ENCODE data around the gene EIF5AL1.
"Not testable (repeated sequence)": the region's sequence is repeated elsewhere in the genome, so short reads cannot be mapped to it uniquely, and the experiment has no call there.

EIF5AL1 gene

GRCh38 chr10:79488336-79488735, 24.0 kb upstream of the EIF5AL1 start:
- no peak for DNase-seq

DNA sequence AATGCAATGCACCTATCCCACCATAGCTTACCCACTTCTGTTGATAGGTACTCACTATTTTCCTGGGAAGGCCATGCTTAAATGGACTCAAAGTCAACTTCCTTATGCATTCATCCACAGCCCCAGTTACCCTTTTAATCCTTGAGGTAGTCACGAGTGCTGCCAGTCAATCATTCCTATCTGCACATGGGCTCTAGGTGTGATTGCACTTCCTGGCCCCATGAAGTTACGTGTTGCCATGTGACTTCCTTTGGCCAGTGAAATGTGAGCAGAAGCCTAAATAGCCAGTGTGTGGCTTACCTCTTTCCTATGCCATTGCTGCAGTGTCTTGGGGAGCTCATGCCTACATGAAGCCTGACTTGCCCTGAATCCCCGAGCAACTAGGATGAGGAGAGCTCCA, 23.5 kb upstream of the EIF5AL1 start:
- DNase-seq = no peak

GRCh38 chr10:79490400-79491142, 21.8 kb upstream of the EIF5AL1 start:
- no peak for DNase-seq

DNA sequence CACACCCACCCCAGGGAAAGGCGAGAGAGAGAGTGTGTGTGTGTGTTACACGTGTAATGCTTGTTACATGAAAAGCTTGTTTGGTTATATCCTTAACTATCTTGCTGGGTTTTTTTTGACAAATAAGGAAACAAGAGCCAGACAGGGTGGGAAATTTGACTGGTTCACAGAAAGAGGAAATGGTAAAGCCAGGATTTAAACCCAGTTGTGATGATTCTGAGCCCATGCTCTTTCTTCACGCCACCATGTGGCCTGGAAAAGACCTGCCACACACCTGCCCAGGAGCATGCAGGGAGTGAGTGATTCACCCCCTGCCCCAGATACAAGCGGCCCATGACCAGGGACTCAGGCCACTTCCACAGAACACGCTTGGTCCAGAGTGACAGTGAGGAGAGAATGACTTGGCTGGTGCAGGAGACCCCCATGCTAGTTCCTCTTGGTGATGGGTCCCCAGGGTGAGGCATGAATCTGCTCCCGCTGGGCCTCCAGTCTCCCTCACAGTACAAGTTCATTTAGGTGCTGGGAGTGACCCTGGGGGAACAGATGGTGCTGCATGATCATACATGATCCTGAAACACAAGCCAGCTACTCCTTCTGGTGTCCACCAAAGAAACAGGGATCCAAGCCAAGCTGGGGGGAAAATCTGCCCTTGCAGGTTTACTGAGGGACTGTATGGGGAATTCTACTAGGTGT, 21.0 kb upstream of the EIF5AL1 start:
- DNase-seq = no peak

GRCh38 chr10:79492256-79492655, 20.1 kb upstream of the EIF5AL1 start:
- DNase-seq = no peak

- DNase-seq = no peak
Measured at GRCh38 chr10:79492839-79493238, 19.5 kb upstream of the EIF5AL1 start.

- no peak for DNase-seq
Measured at GRCh38 chr10:79493806-79494205, 18.5 kb upstream of the EIF5AL1 start.

DNA sequence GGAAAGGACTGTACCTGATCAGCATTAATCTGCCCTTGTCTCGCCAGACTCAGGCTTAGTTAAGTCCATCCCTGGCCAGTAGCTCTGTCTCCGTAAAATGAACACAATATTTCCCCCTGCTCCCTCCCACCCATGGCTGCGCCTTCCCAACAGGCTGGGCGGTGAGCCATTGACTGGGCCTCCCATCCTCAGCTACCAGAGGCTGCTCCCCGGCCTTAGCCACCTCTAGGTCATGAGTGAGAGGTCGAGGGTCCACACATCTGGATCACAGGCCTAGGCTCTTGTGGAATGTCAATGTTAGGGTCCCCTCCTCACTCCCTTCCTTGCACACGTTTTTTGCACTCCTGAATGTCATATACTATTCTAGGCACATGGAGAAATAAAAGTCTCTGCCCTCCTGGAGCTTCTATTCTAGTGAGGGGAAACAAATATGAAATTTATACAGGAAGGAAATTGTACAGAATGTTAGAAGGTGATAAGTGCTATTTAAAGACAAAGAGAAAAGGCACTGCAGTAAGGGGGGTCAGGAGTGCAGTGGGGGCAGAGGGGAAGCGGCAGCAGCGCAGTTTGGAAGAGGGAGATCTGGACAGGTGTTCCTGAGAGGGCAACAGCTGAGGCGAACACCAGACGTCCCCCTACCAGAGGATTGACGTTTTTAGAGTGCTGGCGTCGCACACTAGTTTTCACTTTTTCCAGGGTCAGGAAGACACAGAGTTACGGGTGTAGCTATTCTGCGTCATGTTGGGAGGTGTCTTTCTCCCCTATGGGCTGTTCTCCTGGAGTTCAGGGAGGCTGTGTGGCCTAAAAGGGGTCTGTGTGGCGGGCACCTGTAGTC, 17.2 kb upstream of the EIF5AL1 start:
- no peak for DNase-seq

DNA sequence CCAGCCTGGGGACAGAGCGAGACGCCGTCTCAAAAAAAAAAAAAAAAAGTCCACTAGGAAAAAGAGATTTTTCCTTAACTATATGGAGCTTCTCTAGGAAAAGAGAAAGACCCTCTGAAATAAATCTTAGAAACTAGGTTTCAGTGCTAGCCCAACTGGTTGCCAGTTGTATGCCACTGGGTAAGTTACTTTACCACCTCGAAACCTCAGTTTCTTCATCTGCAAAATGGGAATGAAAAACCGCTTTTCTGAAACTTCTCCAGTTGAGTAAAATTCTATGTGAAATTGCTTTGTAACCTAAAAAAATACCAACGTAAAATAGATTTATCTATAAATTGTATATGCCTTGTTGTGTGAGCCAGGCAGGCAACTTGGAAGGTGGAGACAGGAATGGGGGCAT, 16.5 kb upstream of the EIF5AL1 start:
- DNase-seq = no peak

DNA sequence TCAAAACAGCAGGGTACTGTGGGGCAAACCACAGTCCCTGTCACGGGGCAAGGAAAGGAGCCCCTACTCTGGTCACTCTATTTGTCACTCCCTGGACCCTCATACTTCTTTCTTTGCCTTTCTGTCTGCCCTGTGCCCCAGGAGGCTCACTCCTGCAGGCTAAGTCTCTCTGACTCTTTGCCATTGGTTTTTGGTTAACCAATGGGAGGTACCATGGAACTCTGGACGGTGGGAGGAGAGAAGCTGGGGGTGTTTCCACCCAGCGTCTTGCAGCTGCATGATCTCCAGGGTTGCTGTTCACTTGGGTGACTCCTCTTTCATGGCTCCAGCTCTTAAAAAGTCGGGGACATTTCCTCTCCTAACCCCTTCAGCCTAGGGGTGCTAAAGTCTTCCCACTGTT, 15.4 kb upstream of the EIF5AL1 start:
- no peak for DNase-seq

DNA sequence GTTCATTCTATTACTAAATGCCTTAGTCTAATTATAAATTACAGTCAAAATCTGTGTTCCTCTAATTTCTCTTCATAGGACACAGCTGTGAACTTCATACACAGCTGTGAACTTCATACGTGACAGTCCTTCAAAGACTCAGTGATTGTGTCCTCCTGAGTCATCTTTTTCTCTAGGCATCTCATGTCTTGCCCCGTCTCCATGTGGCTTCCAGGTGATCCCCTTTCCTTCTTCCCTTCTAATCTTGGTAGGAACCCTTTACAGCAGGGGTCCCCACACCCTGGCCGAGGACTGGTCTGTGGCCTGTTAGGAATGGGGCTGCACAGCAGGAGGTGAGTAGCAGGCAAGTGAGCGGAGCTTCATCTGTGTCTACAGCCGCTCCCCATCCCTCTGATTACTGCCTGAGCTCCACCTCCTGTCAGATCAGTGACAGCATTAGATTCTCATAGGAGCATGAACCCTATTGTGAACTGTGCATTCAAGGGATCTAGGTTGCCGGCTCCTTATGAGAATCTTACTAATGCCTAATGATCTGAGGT, 14.0 kb upstream of the EIF5AL1 start:
- no peak for DNase-seq

DNA sequence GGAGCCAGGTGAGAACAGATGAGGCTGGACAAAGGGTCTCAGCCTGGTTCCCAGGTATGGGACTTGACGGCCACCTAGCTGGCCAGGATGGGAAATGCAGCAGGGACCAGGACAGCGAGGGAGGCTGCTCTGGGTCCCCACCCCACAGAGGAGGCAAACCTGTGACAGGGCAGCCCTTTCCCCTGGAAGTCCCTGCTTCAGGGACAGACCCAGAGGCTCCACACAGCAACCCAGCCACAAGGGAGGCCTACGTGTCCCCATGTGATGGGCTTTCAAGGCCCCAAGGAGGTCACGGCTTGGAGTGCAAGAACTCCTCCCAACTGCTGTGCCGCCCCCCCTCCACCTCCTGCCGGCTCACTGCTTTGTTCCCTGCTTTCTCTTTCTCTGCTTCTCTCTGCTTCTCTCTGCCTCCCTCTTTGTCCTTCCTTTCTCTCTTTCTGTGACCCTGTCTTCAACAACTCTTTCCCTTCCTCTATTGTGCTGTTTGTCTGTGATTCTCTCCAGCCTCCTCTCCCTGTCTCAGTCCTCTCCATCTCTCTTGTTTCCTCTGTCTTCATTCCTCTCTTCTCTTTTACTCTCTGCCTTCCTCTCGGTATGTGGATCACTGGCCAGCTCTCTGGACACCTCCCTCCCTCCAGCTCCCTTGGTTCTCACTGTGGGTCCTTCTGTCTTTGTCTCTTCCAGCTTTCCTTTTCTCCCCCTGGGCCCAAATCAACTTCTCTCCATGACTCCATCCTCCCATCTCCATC, 9.6 kb upstream of the EIF5AL1 start:
- no peak for DNase-seq

DNA sequence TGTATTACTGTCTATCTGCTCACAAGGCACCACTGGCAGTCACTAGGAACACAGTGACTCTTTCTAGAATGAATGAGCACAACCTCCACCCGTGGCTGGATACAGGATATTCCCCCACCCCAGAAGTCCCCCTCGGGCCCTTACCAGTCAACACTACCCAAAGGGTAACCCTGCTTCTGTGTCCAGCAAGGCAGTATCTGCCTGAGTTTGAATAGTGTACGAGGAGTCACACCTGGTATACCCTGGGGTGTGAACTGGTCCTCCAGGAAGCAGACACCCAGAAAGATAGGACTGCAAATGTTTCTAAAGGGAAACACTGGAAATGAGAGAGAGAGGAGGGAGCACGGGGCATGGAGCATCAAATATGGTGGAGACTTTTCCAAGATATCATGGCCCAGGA, 8.5 kb upstream of the EIF5AL1 start:
- DNase-seq = not testable (repeated sequence)

DNA sequence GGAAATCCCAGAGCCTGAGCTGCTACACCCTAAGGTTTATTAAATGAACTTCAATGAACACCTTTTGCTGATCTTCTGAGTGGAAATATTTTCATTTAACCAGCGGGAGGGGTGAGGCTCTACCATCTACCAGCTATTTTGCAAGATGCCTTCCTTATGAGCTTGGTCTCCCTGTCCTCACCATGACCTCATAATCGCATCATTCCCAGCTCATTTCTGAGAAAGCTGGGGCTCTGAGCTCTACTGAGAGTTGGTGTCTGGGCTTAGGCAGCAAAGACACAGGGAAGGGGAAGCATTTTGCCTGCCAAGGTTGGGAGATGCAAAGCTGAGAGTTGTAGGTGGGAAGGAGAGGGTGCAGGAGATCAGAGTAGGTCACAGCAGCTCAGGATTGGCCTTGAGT, 7.8 kb upstream of the EIF5AL1 start:
- DNase-seq = not testable (repeated sequence)

DNA sequence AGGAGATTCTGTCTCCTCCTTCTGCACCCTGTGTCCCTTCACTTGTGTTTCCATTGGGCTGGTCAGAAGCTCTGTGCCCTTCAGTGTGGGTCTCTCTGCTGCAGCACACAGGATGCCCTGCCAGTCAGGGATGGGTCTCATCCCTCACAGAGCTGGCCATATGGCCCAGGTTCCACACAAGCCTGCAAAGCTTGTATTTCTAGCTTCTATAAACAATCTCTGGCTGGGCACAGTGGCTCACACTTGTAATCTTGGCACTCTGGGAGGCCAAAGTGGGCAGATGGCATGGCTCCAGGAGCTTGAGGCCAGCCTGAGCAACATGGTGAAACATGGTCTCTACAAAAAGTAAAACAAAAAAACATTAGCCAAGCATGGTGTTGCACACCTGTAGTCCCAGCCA, 7.0 kb upstream of the EIF5AL1 start:
- DNase-seq = not testable (repeated sequence)

DNA sequence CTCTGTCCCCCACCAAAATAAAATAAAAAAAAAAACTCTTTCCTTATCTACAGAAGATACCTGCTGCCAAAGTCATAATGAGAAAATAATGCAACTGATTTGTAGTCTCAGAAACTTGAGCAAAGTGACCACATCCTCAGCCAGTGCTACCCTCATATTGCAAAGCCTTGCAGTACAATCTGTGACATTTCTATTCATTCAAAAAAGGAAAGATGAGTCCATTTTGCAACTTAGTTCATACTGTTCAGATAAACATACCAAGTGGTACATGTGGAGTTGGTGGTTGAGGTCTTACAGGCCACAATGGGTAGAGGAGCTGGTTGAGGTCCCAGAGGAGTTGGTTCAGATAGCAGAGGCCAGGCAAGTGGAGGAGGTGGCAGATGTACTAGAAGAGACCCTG, 6.5 kb upstream of the EIF5AL1 start:
- DNase-seq = no peak

GRCh38 chr10:79507440-79508167, 4.7 kb upstream of the EIF5AL1 start:
- DNase-seq = no peak

DNA sequence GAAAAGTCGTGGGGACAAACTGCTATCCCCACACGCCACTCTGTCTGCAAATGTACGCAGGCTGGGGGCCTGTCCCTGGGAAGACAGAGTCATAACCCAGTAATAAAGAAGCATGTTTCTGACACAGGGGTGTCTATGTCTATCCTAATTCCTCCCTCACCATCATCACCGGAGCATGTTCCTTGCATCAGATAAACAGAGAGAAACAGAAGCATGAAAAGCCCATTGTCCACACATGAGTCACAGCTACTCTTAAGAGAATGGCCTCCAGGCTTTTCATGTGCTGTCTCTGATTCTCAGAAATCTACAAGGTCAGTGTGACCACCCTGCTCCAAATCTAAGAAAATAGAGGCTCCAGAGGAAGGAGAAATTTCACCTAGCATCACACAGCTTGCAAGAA, 4.1 kb upstream of the EIF5AL1 start:
- DNase-seq = not testable (repeated sequence)

DNA sequence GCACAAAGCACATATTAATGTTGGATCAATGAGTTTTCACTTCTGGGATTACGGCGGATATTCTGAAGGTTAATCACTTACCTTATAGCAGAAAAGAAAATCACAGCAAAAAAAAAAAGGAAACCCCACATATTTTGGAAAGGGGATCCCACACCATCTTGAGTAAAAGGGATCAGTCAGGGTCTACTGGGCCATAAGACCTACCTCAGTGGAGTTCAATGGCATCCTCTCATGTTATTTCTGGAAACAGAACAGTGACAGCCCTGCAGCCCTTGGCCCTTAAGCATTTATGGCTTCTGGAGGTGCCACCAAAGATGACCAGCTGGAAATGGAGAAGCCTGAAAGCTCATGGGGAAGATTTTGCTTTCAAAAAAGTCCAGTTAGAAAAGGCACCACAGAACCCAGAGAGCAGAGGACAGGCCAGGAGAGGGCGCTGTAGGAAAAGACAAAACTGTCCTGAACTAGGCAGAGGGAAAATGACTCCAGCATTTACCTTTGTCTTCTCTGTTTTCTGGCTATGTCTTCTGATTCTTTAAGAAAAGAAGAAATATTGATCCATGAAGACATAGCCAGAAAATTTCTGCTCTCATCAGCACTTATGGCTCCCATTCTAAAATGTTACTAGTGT, 2.9 kb upstream of the EIF5AL1 start:
- DNase-seq = not testable (repeated sequence)

- DNase-seq = not testable (repeated sequence)
Measured at GRCh38 chr10:79509934-79510508, 2.3 kb upstream of the EIF5AL1 start.

Measured in NCI-H1930 (cell line).